Muscle layer of colon (tissue), 2 donors: ENCODE data around the gene ACP4.

Experiments
- H3K27ac ChIP-seq: one replicate; pipeline ENCODE4 v1.7.0; 2013; ENCODE audit warnings: low read depth, mild to moderate bottlenecking, low read length, moderate library complexity
- H3K27me3 ChIP-seq, 2 donors: one replicate each; pipeline ENCODE4 v1.7.0; 2013; ENCODE audit warnings: low read length in 2 of 2, mild to moderate bottlenecking in 2 of 2; ENCODE audit not compliant: insufficient read depth in 2 of 2, control insufficient read depth in 1 of 2
- H3K36me3 ChIP-seq: one replicate; pipeline ENCODE4 v1.7.0; 2013; ENCODE audit warnings: mild to moderate bottlenecking, low read length; ENCODE audit not compliant: insufficient read depth
- H3K4me1 ChIP-seq: one replicate; pipeline ENCODE4 v1.7.0; 2013; ENCODE audit warnings: mild to moderate bottlenecking, low read length; ENCODE audit not compliant: insufficient read depth
- H3K4me3 ChIP-seq, 2 donors: one replicate each; pipeline ENCODE4 v1.7.0; 2013; ENCODE audit warnings: low read length in 2 of 2, low read depth in 1 of 2, mild to moderate bottlenecking in 1 of 2, moderate library complexity in 1 of 2
- H3K9ac ChIP-seq: one replicate; pipeline ENCODE4 v1.7.0; 2013; ENCODE audit warnings: low read length
- H3K9me3 ChIP-seq: one replicate; pipeline ENCODE4 v1.7.0; 2013; ENCODE audit warnings: mild to moderate bottlenecking, low read length
- donor health status: abdominal sarcoma.
- donor health status: Adenocarcinoma of cecum.

Gene ACP4

GRCh38 chr19:50792272-50793250 lies 2.3 kb downstream of the ACP4 start:
- peaks cover 10% of the 10 kb centered on the region for H3K36me3 ChIP-seq
- H3K9me3 ChIP-seq, result no peaks in the 10 kb centered on the region
- H3K4me3 ChIP-seq, result no peak overlapping the region
- H3K27me3 ChIP-seq, result peaks cover 0 to 8% of the 10 kb centered on the region in 2 donors
- H3K4me1 ChIP-seq, result no peaks in the 10 kb centered on the region
- no peak overlapping the region for H3K9ac ChIP-seq
- no peak overlapping the region for H3K27ac ChIP-seq

GRCh38 chr19:50793558-50794065 lies 3.4 kb downstream of the ACP4 start:
- peaks cover 0 to 8% of the 10 kb centered on the region in 2 donors for H3K27me3 ChIP-seq
- H3K27ac ChIP-seq, result no peak overlapping the region
- H3K4me1 ChIP-seq, result no peaks in the 10 kb centered on the region
- H3K4me3 ChIP-seq, result no peak overlapping the region
- peaks cover 18% of the 10 kb centered on the region for H3K36me3 ChIP-seq
- H3K9ac ChIP-seq, result no peak overlapping the region
- H3K9me3 ChIP-seq, result no peaks in the 10 kb centered on the region

- Histone ChIP-seq H3K4me3 (no peak overlapping the region), H3K27me3 (peaks cover 0 to 8% of the 10 kb centered on the region in 2 donors), H3K36me3 (peaks cover 18% of the 10 kb centered on the region), H3K4me1 (no peaks in the 10 kb centered on the region), H3K27ac (no peak overlapping the region), H3K9ac (no peak overlapping the region), H3K9me3 (no peaks in the 10 kb centered on the region)
Measured at GRCh38 chr19:50794074-50794875, 4.1 kb downstream of the ACP4 start.

GRCh38 chr19:50794876-50795663 lies 4.9 kb downstream of the ACP4 start:
- Histone ChIP-seq H3K9me3 (no peaks in the 10 kb centered on the region), H3K4me1 (no peaks in the 10 kb centered on the region), H3K27me3 (peaks cover 0 to 8% of the 10 kb centered on the region in 2 donors), H3K9ac (no peak overlapping the region), H3K27ac (no peak overlapping the region), H3K36me3 (peaks cover 18% of the 10 kb centered on the region), H3K4me3 (no peak overlapping the region)

- H3K4me1 ChIP-seq, result no peaks in the 10 kb centered on the region
- no peak overlapping the region for H3K9ac ChIP-seq
- H3K27ac ChIP-seq, result no peak overlapping the region
- H3K9me3 ChIP-seq, result no peaks in the 10 kb centered on the region
- peaks cover 0 to 8% of the 10 kb centered on the region in 2 donors for H3K27me3 ChIP-seq
- no peak overlapping the region for H3K4me3 ChIP-seq
- H3K36me3 ChIP-seq, result peaks cover 18% of the 10 kb centered on the region
Measured at GRCh38 chr19:50795664-50796073, 5.5 kb downstream of the ACP4 start.

GRCh38 chr19:50796128-50796633 lies 6.0 kb downstream of the ACP4 start:
- H3K36me3 ChIP-seq, result peaks cover 18% of the 10 kb centered on the region
- H3K27ac ChIP-seq, result no peak overlapping the region
- no peak overlapping the region for H3K9ac ChIP-seq
- H3K9me3 ChIP-seq, result no peaks in the 10 kb centered on the region
- no peaks in the 10 kb centered on the region for H3K4me1 ChIP-seq
- peaks cover 0 to 8% of the 10 kb centered on the region in 2 donors for H3K27me3 ChIP-seq
- no peak overlapping the region for H3K4me3 ChIP-seq

GRCh38 chr19:50796634-50797428 lies 6.6 kb downstream of the ACP4 start:
- Histone ChIP-seq H3K27ac (no peak overlapping the region), H3K4me1 (no peaks in the 10 kb centered on the region), H3K9me3 (no peaks in the 10 kb centered on the region), H3K4me3 (no peak overlapping the region), H3K27me3 (peaks cover 0 to 8% of the 10 kb centered on the region in 2 donors), H3K36me3 (peaks cover 18% of the 10 kb centered on the region), H3K9ac (no peak overlapping the region)

GRCh38 chr19:50797429-50797780 lies 7.2 kb downstream of the ACP4 start:
- Histone ChIP-seq H3K4me1 (no peaks in the 10 kb centered on the region), H3K36me3 (peaks cover 18% of the 10 kb centered on the region), H3K27ac (no peak overlapping the region), H3K4me3 (no peak overlapping the region), H3K27me3 (peaks cover 0 to 8% of the 10 kb centered on the region in 2 donors), H3K9ac (no peak overlapping the region), H3K9me3 (no peaks in the 10 kb centered on the region)

GRCh38 chr19:50797781-50798658 lies 7.8 kb downstream of the ACP4 start:
- peaks cover 18% of the 10 kb centered on the region for H3K36me3 ChIP-seq
- H3K4me3 ChIP-seq, result no peak overlapping the region
- H3K4me1 ChIP-seq, result no peaks in the 10 kb centered on the region
- peaks cover 0 to 8% of the 10 kb centered on the region in 2 donors for H3K27me3 ChIP-seq
- H3K27ac ChIP-seq, result no peak overlapping the region
- H3K9ac ChIP-seq, result no peak overlapping the region
- no peaks in the 10 kb centered on the region for H3K9me3 ChIP-seq
